PC-9 (cell line): ENCODE measurements around the gene CBX5. TPM values are rescaled to one million over a fixed set of nuclear protein-coding genes. Genes with fewer than 3 reads are reported as not detected.

Source experiments
- BruUV-seq: library from RNA; stranded (reverse); fragments of 400-500 nt; replicated peaks from 2 replicates; lab custom pipeline; 2021; lab: Mats Ljungman, UMichigan
- CTCF ChIA-PET: fragments of 300-600 bp; sonication (Branson Sonifier 250); formaldehyde crosslinking; loops from one replicate; lab custom pipeline; 2022; ENCODE audit warnings: antibody characterized with exemption; lab: Charles Lee
- POLR2A ChIA-PET: fragments of 300-600 bp; sonication (Branson Sonifier 250); formaldehyde crosslinking; loops from one replicate; lab custom pipeline; 2022; ENCODE audit warnings: antibody characterized with exemption; ENCODE audit not compliant: unreplicated experiment; lab: Charles Lee
- DNase-seq, 2 experiments: peaks; one replicate each; pipeline versions ENCODE4 v3.0.0 to v3.0.0-alpha.2; 2015 to 2022; ENCODE audit warnings: mixed read lengths in 1 of 2
- H2AFZ ChIP-seq: fragments of 200-600 bp; sonication (generic); 2 replicates; pipeline ENCODE4 v1.8.1; 2017; ENCODE audit warnings: antibody characterized with exemption
- H3F3A ChIP-seq: fragments of 200-600 bp; sonication (generic); 2 replicates; pipeline ENCODE4 v1.8.1; 2017; ENCODE audit warnings: antibody characterized with exemption, mild to moderate bottlenecking, low read depth; ENCODE audit not compliant: insufficient read depth
- H3K27ac ChIP-seq: fragments of 200-600 bp; sonication (generic); 2 replicates; pipeline ENCODE4 v1.6.1; 2016; ENCODE audit warnings: mixed run types
- H3K27me3 ChIP-seq: fragments of 200-600 bp; sonication (generic); 2 replicates; pipeline ENCODE4 v1.6.1; 2016; ENCODE audit warnings: low read depth, mixed run types; ENCODE audit not compliant: insufficient read depth
- H3K36me3 ChIP-seq: fragments of 200-600 bp; sonication (generic); 2 replicates; pipeline ENCODE4 v1.6.1; 2016; ENCODE audit warnings: low read depth, mixed run types
- H3K4me1 ChIP-seq: fragments of 200-600 bp; sonication (generic); replicated peaks from 2 replicates; pipeline ENCODE4 v1.6.1; 2016; ENCODE audit warnings: mixed run types; ENCODE audit not compliant: insufficient read depth
- H3K4me2 ChIP-seq: fragments of 200-600 bp; sonication (generic); 2 replicates; pipeline ENCODE4 v1.6.1; 2017; ENCODE audit warnings: mixed run types
- H3K4me3 ChIP-seq: fragments of 200-600 bp; sonication (generic); 2 replicates; pipeline ENCODE4 v1.6.1; 2016; ENCODE audit warnings: mixed run types
- H3K79me2 ChIP-seq: fragments of 200-600 bp; sonication (generic); 2 replicates; pipeline ENCODE4 v1.6.1; 2017; ENCODE audit warnings: low read depth, mixed run types
- H3K9me2 ChIP-seq: fragments of 200-600 bp; sonication (generic); 2 replicates; pipeline ENCODE4 v1.8.1; 2017; ENCODE audit warnings: mild to moderate bottlenecking; ENCODE audit not compliant: insufficient read depth
- H3K9me3 ChIP-seq: fragments of 200-600 bp; sonication (generic); 2 replicates; pipeline ENCODE4 v1.8.1; 2016; ENCODE audit warnings: low read depth; ENCODE audit not compliant: insufficient read depth
- H4K20me1 ChIP-seq: fragments of 200-600 bp; sonication (generic); 2 replicates; pipeline ENCODE4 v1.8.1; 2017; ENCODE audit not compliant: insufficient read depth
- EZH2 ChIP-seq: fragments of 200-600 bp; sonication (generic); IDR thresholded peaks from 2 replicates; pipeline ENCODE4 v1.8.0; 2017; ENCODE audit warnings: antibody characterized with exemption, low read depth
- intact Hi-C: fragments of 100-400 bp; cut with micrococcal nuclease; formaldehyde crosslinking; loops from one replicate; pipeline ENCODE4 v1.10.0; 2022; ENCODE audit not compliant: unreplicated experiment
- total RNA-seq: library from RNA; stranded (reverse); gene quantifications from 2 replicates; pipeline ENCODE4 v1.2.3, GENCODE V29; 2021
- TF ChIP-seq, protein P1 (sequence below): fragments of 200-600 bp; sonication (generic); conservative IDR thresholded peaks from 2 replicates; pipeline ENCODE4 v1.6.1; 2017; ENCODE audit warnings: mixed run types, antibody characterized with exemption, mild to moderate bottlenecking, moderate library complexity

The CBX5 gene
- total RNA-seq, 1 experiment from 2014 or later = 154 TPM

DNA sequence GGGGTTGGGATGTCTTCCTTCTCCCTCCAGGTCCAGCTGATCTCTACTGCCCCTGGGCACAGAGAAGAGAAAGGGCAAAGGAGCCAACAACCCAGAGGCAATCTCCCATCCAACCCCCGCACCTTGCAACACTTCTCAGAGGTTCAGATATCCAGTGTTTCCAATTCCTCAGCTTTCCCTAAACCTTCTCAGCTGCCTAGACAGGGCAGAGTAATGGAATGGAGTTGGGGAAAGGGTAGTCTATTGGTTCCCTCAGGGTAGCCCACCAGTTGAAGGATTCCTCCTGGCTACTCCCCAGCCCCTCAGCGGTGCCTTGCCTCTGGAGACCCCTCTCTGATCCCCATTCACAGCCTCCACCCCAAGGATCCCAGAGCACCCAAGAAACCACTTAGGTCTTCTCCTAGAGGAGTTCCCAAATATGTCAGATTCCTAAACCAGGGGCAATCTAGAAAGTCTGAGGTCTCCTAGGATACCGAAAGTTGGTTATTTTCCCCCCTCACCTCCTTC lies 20.4 kb upstream of the CBX5 start:
- Histone ChIP-seq H4K20me1 (no peaks in the 10 kb centered on the region), H3K9me3 (no peaks in the 10 kb centered on the region), H3K27ac (no peak overlapping the region), H3K4me3 (peak overlapping the region; percentile 46; the same call in 1 of the 2 replicates), H3K79me2 (no peaks in the 10 kb centered on the region), H3K36me3 (no peaks in the 10 kb centered on the region), H2AFZ (peak overlapping the region; percentile 65; the same call in 1 of the 2 replicates), H3K4me1 (peaks cover 46% of the 10 kb centered on the region), H3K27me3 (no peaks in the 10 kb centered on the region), H3K4me2 (peak overlapping the region; percentile 81), H3K9me2 (no peaks in the 10 kb centered on the region), H3F3A (peaks cover 35% of the 10 kb centered on the region)
- ChIA-PET CTCF (interaction anchor here (0.7 to 2.3 kb wide), 4 partner anchors 9 to 59 kb away, joined by 5 to 25 read pairs (median 16); partner anchors contain the start of gene COPZ1), POLR2A (interaction anchor here (0.6 to 0.8 kb wide), 2 partner anchors 8 to 25 kb away, joined by 24 to 43 read pairs; partner anchors contain the start of gene COPZ1)
- TF ChIP-seq, protein P1, sequence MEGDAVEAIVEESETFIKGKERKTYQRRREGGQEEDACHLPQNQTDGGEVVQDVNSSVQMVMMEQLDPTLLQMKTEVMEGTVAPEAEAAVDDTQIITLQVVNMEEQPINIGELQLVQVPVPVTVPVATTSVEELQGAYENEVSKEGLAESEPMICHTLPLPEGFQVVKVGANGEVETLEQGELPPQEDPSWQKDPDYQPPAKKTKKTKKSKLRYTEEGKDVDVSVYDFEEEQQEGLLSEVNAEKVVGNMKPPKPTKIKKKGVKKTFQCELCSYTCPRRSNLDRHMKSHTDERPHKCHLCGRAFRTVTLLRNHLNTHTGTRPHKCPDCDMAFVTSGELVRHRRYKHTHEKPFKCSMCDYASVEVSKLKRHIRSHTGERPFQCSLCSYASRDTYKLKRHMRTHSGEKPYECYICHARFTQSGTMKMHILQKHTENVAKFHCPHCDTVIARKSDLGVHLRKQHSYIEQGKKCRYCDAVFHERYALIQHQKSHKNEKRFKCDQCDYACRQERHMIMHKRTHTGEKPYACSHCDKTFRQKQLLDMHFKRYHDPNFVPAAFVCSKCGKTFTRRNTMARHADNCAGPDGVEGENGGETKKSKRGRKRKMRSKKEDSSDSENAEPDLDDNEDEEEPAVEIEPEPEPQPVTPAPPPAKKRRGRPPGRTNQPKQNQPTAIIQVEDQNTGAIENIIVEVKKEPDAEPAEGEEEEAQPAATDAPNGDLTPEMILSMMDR = no peak
- no peak for TF ChIP-seq EZH2
- BruUV-seq = TSS peak; percentile 57
- intact Hi-C loops = no loop called here
- DNase-seq = no peak

DNA sequence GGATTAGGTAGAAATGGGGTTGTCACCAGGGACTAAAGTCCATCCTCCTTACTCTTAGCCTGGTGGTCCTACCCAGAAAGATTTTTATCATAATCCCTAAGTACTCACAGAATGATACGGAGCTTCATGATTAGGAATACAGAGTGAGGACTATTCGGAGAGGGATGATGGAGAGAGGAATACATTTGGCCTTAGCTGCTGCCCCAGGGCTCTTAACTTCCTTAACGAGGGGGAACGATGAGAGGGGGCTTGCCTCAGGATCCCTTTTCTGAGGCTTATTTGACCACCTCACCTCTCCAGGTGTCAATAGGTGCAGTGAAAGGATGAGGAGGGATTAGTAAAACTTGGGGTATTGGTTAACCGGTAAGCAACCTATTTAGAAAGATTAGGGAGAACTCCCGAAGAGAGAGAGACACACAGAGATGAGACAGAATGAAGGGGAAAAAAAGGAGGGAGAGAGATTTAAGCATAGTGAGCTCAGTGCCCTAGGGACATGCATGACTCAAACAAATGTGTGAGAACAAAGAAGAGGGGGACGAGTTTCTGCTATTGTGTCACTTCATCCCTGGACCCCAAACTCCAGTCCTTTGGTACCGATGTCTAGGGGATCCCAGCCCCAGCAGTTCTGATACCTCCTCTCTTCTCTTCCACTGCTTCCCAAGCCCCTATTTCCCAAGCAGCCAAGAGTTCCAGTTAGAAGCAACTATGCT lies 19.7 kb upstream of the CBX5 start:
- Histone ChIP-seq H3K79me2 (no peaks in the 10 kb centered on the region), H3F3A (peaks cover 39% of the 10 kb centered on the region), H4K20me1 (no peaks in the 10 kb centered on the region), H3K27ac (no peak overlapping the region), H3K36me3 (no peaks in the 10 kb centered on the region), H3K4me3 (no peak overlapping the region), H3K27me3 (no peaks in the 10 kb centered on the region), H3K9me3 (no peaks in the 10 kb centered on the region), H3K9me2 (no peaks in the 10 kb centered on the region), H3K4me1 (peaks cover 45% of the 10 kb centered on the region), H3K4me2 (peak overlapping the region; percentile 81), H2AFZ (no peak overlapping the region)
- intact Hi-C loops = no loop called here
- ChIA-PET CTCF (interaction anchor here (2.3 kb wide), 1 partner anchor 25 kb away, joined by 15 read pairs; the partner anchor contains the start of gene COPZ1), POLR2A (no interaction called here)
- TF ChIP-seq, protein P1 = no peak
- no peak for TF ChIP-seq EZH2
- BruUV-seq = no TSS peak
- DNase-seq = no peak

DNA sequence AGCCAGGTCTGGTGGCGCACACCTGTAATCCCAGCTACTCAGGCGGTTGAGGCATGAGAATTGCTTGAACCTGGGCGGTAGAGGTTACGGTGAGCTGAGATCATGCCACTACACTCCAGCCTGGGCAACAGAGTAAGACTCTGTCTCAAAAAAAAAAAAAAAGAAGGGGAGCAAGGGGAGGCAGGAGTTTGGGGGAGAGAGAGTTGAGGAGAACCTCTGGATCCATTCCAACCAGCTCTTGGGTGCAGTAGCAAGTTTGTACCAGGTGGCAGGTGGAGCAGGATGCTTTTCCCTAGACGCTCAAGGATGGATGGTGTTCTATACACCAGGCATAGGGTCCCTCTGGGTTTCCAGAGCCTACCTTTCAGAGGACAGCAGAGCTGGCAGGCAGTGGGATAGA lies 19.0 kb upstream of the CBX5 start:
- no peaks in the 10 kb centered on the region for H4K20me1 ChIP-seq
- no peak overlapping the region for H3K4me2 ChIP-seq
- POLR2A ChIA-PET = no interaction called here
- TF ChIP-seq, protein P1 = no peak
- TF ChIP-seq EZH2 = no peak
- no peak overlapping the region for H3K27ac ChIP-seq
- intact Hi-C loops = no loop called here
- H3K27me3 ChIP-seq = no peaks in the 10 kb centered on the region
- no TSS peak for BruUV-seq
- no peaks in the 10 kb centered on the region for H3K79me2 ChIP-seq
- peaks cover 37% of the 10 kb centered on the region for H3K4me1 ChIP-seq
- no peak for DNase-seq
- peaks cover 39% of the 10 kb centered on the region for H3F3A ChIP-seq
- CTCF ChIA-PET = interaction anchor here (2.3 kb wide), 1 partner anchor 26 kb away, joined by 15 read pairs; the partner anchor contains the start of gene COPZ1
- no peaks in the 10 kb centered on the region for H3K9me2 ChIP-seq
- no peak overlapping the region for H3K4me3 ChIP-seq
- H2AFZ ChIP-seq = no peak overlapping the region
- no peaks in the 10 kb centered on the region for H3K9me3 ChIP-seq
- no peaks in the 10 kb centered on the region for H3K36me3 ChIP-seq
